Measurements from ENCODE around the gene ZDHHC14.

Gene ZDHHC14

GRCh38 chr6:157672726-157673412 lies 291.9 kb downstream of the ZDHHC14 start:
- H3K9me3 ChIP-seq (ENCODE audit: control insufficient read depth, low read length), result no peaks in the 10 kb centered on the region
- H3K4me3 ChIP-seq (ENCODE audit: low read length), result no peak overlapping the region
- peaks cover 7% of the 10 kb centered on the region for H3K4me1 ChIP-seq (ENCODE audit: control insufficient read depth, insufficient read depth, low read length)
- no peaks in the 10 kb centered on the region for H3K27me3 ChIP-seq (ENCODE audit: control insufficient read depth, insufficient read depth, low read length)
- no peaks in the 10 kb centered on the region for H3K36me3 ChIP-seq (ENCODE audit: control insufficient read depth, insufficient read depth, low read length)
- no peak overlapping the region for H3K9ac ChIP-seq (ENCODE audit: low read length)

GRCh38 chr6:157673596-157673995 lies 292.6 kb downstream of the ZDHHC14 start:
- no peak overlapping the region for H3K4me3 ChIP-seq (ENCODE audit: low read length)
- peaks cover 7% of the 10 kb centered on the region for H3K4me1 ChIP-seq (ENCODE audit: control insufficient read depth, insufficient read depth, low read length)
- no peaks in the 10 kb centered on the region for H3K9me3 ChIP-seq (ENCODE audit: control insufficient read depth, low read length)
- H3K27me3 ChIP-seq (ENCODE audit: control insufficient read depth, insufficient read depth, low read length), result no peaks in the 10 kb centered on the region
- no peaks in the 10 kb centered on the region for H3K36me3 ChIP-seq (ENCODE audit: control insufficient read depth, insufficient read depth, low read length)
- H3K9ac ChIP-seq (ENCODE audit: low read length), result no peak overlapping the region

- no peaks in the 10 kb centered on the region for H3K9me3 ChIP-seq (ENCODE audit: control insufficient read depth, low read length)
- peaks cover 7% of the 10 kb centered on the region for H3K4me1 ChIP-seq (ENCODE audit: control insufficient read depth, insufficient read depth, low read length)
- no peak overlapping the region for H3K9ac ChIP-seq (ENCODE audit: low read length)
- H3K36me3 ChIP-seq (ENCODE audit: control insufficient read depth, insufficient read depth, low read length), result no peaks in the 10 kb centered on the region
- no peak overlapping the region for H3K4me3 ChIP-seq (ENCODE audit: low read length)
- no peaks in the 10 kb centered on the region for H3K27me3 ChIP-seq (ENCODE audit: control insufficient read depth, insufficient read depth, low read length)
These were observed 293.1 kb downstream of the ZDHHC14 start for GRCh38 chr6:157674061-157674460.

GRCh38 chr6:157675831-157676230 lies 294.8 kb downstream of the ZDHHC14 start:
- Histone ChIP-seq H3K27me3 (ENCODE audit: control insufficient read depth, insufficient read depth, low read length) (no peaks in the 10 kb centered on the region), H3K9ac (ENCODE audit: low read length) (no peak overlapping the region), H3K36me3 (ENCODE audit: control insufficient read depth, insufficient read depth, low read length) (no peaks in the 10 kb centered on the region), H3K4me1 (ENCODE audit: control insufficient read depth, insufficient read depth, low read length) (no peaks in the 10 kb centered on the region), H3K9me3 (ENCODE audit: control insufficient read depth, low read length) (no peaks in the 10 kb centered on the region), H3K4me3 (ENCODE audit: low read length) (no peak overlapping the region)

GRCh38 chr6:157676241-157676640 lies 295.3 kb downstream of the ZDHHC14 start:
- Histone ChIP-seq H3K4me1 (ENCODE audit: control insufficient read depth, insufficient read depth, low read length) (no peaks in the 10 kb centered on the region), H3K9ac (ENCODE audit: low read length) (no peak overlapping the region), H3K4me3 (ENCODE audit: low read length) (no peak overlapping the region), H3K27me3 (ENCODE audit: control insufficient read depth, insufficient read depth, low read length) (no peaks in the 10 kb centered on the region), H3K36me3 (ENCODE audit: control insufficient read depth, insufficient read depth, low read length) (no peaks in the 10 kb centered on the region), H3K9me3 (ENCODE audit: control insufficient read depth, low read length) (no peaks in the 10 kb centered on the region)

GRCh38 chr6:157677235-157677634 lies 296.2 kb downstream of the ZDHHC14 start:
- Histone ChIP-seq H3K9me3 (ENCODE audit: control insufficient read depth, low read length) (no peaks in the 10 kb centered on the region), H3K4me1 (ENCODE audit: control insufficient read depth, insufficient read depth, low read length) (no peaks in the 10 kb centered on the region), H3K9ac (ENCODE audit: low read length) (no peak overlapping the region)

GRCh38 chr6:157679605-157680580 lies 298.9 kb downstream of the ZDHHC14 start:
- H3K27me3 ChIP-seq (ENCODE audit: control insufficient read depth, insufficient read depth, low read length), result no peaks in the 10 kb centered on the region
- no peaks in the 10 kb centered on the region for H3K9me3 ChIP-seq (ENCODE audit: control insufficient read depth, low read length)
- no peaks in the 10 kb centered on the region for H3K36me3 ChIP-seq (ENCODE audit: control insufficient read depth, insufficient read depth, low read length)
- H3K4me1 ChIP-seq (ENCODE audit: control insufficient read depth, insufficient read depth, low read length), result peaks cover 8% of the 10 kb centered on the region
- no peak overlapping the region for H3K4me3 ChIP-seq (ENCODE audit: low read length)
- H3K9ac ChIP-seq (ENCODE audit: low read length), result no peak overlapping the region

More at GRCh38 chr6:157677235-157677634, 296.2 kb downstream of the ZDHHC14 start:
- Histone ChIP-seq H3K27me3 (ENCODE audit: control insufficient read depth, insufficient read depth, low read length) (no peaks in the 10 kb centered on the region), H3K36me3 (ENCODE audit: control insufficient read depth, insufficient read depth, low read length) (no peaks in the 10 kb centered on the region), H3K4me3 (ENCODE audit: low read length) (no peak overlapping the region)

- Histone ChIP-seq H3K4me3 (ENCODE audit: low read length) (no peak overlapping the region), H3K9ac (ENCODE audit: low read length) (no peak overlapping the region), H3K4me1 (ENCODE audit: control insufficient read depth, insufficient read depth, low read length) (peaks cover 8% of the 10 kb centered on the region), H3K36me3 (ENCODE audit: control insufficient read depth, insufficient read depth, low read length) (no peaks in the 10 kb centered on the region), H3K9me3 (ENCODE audit: control insufficient read depth, low read length) (no peaks in the 10 kb centered on the region), H3K27me3 (ENCODE audit: control insufficient read depth, insufficient read depth, low read length) (no peaks in the 10 kb centered on the region)
These were observed 300.2 kb downstream of the ZDHHC14 start for GRCh38 chr6:157681041-157681650.

- Histone ChIP-seq H3K4me3 (ENCODE audit: low read length) (no peak overlapping the region), H3K27me3 (ENCODE audit: control insufficient read depth, insufficient read depth, low read length) (no peaks in the 10 kb centered on the region), H3K9ac (ENCODE audit: low read length) (no peak overlapping the region), H3K36me3 (ENCODE audit: control insufficient read depth, insufficient read depth, low read length) (no peaks in the 10 kb centered on the region), H3K9me3 (ENCODE audit: control insufficient read depth, low read length) (no peaks in the 10 kb centered on the region), H3K4me1 (ENCODE audit: control insufficient read depth, insufficient read depth, low read length) (peaks cover 8% of the 10 kb centered on the region)
These were observed 302.0 kb downstream of the ZDHHC14 start for GRCh38 chr6:157682856-157683481.

- Histone ChIP-seq H3K4me1 (ENCODE audit: control insufficient read depth, insufficient read depth, low read length) (peaks cover 14% of the 10 kb centered on the region), H3K27me3 (ENCODE audit: control insufficient read depth, insufficient read depth, low read length) (peaks cover 4% of the 10 kb centered on the region), H3K36me3 (ENCODE audit: control insufficient read depth, insufficient read depth, low read length) (no peaks in the 10 kb centered on the region), H3K9ac (ENCODE audit: low read length) (no peak overlapping the region), H3K9me3 (ENCODE audit: control insufficient read depth, low read length) (no peaks in the 10 kb centered on the region), H3K4me3 (ENCODE audit: low read length) (no peak overlapping the region)
These were observed 302.7 kb downstream of the ZDHHC14 start for GRCh38 chr6:157683707-157684106.

- Histone ChIP-seq H3K36me3 (ENCODE audit: control insufficient read depth, insufficient read depth, low read length) (no peaks in the 10 kb centered on the region), H3K4me3 (ENCODE audit: low read length) (no peak overlapping the region), H3K4me1 (ENCODE audit: control insufficient read depth, insufficient read depth, low read length) (peaks cover 23% of the 10 kb centered on the region), H3K27me3 (ENCODE audit: control insufficient read depth, insufficient read depth, low read length) (peaks cover 5% of the 10 kb centered on the region), H3K9ac (ENCODE audit: low read length) (no peak overlapping the region), H3K9me3 (ENCODE audit: control insufficient read depth, low read length) (no peaks in the 10 kb centered on the region)
These were observed 303.8 kb downstream of the ZDHHC14 start for GRCh38 chr6:157684620-157685299.

Data from mucosa of stomach (tissue), 1 donor.